KMS-11 (cell line): ENCODE results near the gene LNX2.

ENCODE experiments used
- H2AFZ ChIP-seq: fragments of 200-600 bp; sonication (generic); 2 replicates; pipeline ENCODE4 v1.6.1; 2016; ENCODE audit warnings: antibody characterized with exemption, mixed run types, low read depth
- H3K27ac ChIP-seq: fragments of 200-600 bp; sonication (generic); 2 replicates; pipeline ENCODE4 v1.6.1; 2016; ENCODE audit warnings: mild to moderate bottlenecking, mixed run types
- H3K27me3 ChIP-seq: fragments of 200-600 bp; sonication (generic); 2 replicates; pipeline ENCODE4 v1.6.1; 2017; ENCODE audit warnings: mild to moderate bottlenecking, low read depth, mixed run types, moderate library complexity; ENCODE audit not compliant: insufficient read depth
- H3K36me3 ChIP-seq: fragments of 200-600 bp; sonication (generic); 2 replicates; pipeline ENCODE4 v1.6.1; 2017; ENCODE audit warnings: mild to moderate bottlenecking, mixed run types; ENCODE audit not compliant: insufficient read depth
- H3K4me1 ChIP-seq: fragments of 200-600 bp; sonication (generic); 2 replicates; pipeline ENCODE4 v1.6.1; 2016; ENCODE audit warnings: mild to moderate bottlenecking, low read depth, mixed run types; ENCODE audit not compliant: poor library complexity, severe bottlenecking
- H3K4me2 ChIP-seq: fragments of 200-600 bp; sonication (generic); 2 replicates; pipeline ENCODE4 v1.7.0; 2016; ENCODE audit warnings: mild to moderate bottlenecking, mixed run types
- H3K4me3 ChIP-seq: fragments of 200-600 bp; sonication (generic); IDR thresholded peaks from 2 replicates; pipeline ENCODE4 v1.6.1; 2017; ENCODE audit warnings: low read depth, low read length, mixed read lengths; ENCODE audit not compliant: insufficient read depth
- H3K79me2 ChIP-seq: fragments of 200-600 bp; sonication (generic); 2 replicates; pipeline ENCODE4 v1.6.1; 2016; ENCODE audit warnings: low read depth, mixed run types; ENCODE audit not compliant: insufficient read depth
- H3K9ac ChIP-seq: fragments of 200-600 bp; sonication (generic); 2 replicates; pipeline ENCODE4 v1.6.1; 2016; ENCODE audit warnings: mild to moderate bottlenecking, mixed run types
- H4K20me1 ChIP-seq: fragments of 200-600 bp; sonication (generic); 2 replicates; pipeline ENCODE4 v1.6.1; 2016; ENCODE audit warnings: mild to moderate bottlenecking, mixed run types; ENCODE audit not compliant: insufficient read depth
- TF ChIP-seq, protein P1 (sequence below): fragments of 200-600 bp; sonication (generic); conservative IDR thresholded peaks from 2 replicates; pipeline ENCODE4 v1.6.1; 2017; ENCODE audit warnings: low read depth, mild to moderate bottlenecking, antibody characterized with exemption, low read length, moderate library complexity, mixed read lengths

Gene LNX2

DNA sequence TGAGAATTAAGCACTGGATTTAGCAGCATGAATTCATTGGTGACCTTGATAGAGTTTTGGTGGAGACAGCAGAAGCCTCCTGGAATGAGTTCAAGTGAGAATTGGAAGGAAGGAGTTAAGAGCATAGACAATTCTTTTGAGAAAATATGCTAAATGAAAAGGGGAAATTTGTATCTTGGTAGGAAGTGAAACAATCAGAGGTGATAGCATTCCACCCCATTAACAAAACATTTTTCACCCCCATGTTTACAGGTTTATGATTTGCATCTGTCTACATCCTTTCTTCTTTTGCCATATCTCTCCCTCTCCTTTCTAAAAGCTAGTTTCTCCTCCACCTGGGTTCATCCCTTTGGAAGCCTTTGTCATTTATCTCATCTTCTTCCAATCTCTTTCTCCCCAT is 27.5 kb downstream of the LNX2 start:
- TF ChIP-seq, protein P1, sequence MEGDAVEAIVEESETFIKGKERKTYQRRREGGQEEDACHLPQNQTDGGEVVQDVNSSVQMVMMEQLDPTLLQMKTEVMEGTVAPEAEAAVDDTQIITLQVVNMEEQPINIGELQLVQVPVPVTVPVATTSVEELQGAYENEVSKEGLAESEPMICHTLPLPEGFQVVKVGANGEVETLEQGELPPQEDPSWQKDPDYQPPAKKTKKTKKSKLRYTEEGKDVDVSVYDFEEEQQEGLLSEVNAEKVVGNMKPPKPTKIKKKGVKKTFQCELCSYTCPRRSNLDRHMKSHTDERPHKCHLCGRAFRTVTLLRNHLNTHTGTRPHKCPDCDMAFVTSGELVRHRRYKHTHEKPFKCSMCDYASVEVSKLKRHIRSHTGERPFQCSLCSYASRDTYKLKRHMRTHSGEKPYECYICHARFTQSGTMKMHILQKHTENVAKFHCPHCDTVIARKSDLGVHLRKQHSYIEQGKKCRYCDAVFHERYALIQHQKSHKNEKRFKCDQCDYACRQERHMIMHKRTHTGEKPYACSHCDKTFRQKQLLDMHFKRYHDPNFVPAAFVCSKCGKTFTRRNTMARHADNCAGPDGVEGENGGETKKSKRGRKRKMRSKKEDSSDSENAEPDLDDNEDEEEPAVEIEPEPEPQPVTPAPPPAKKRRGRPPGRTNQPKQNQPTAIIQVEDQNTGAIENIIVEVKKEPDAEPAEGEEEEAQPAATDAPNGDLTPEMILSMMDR: no peak
- Histone ChIP-seq H4K20me1 (no peaks in the 10 kb centered on the region), H3K27me3 (no peaks in the 10 kb centered on the region), H3K27ac (peak overlapping the region; percentile 46), H3K79me2 (peaks cover 23% of the 10 kb centered on the region; the same call in 1 of the 2 replicates), H3K36me3 (no peaks in the 10 kb centered on the region), H3K4me3 (no peak overlapping the region), H3K4me1 (peaks cover 65% of the 10 kb centered on the region), H3K4me2 (peak overlapping the region; percentile 40), H3K9ac (no peak overlapping the region), H2AFZ (no peak overlapping the region)

DNA sequence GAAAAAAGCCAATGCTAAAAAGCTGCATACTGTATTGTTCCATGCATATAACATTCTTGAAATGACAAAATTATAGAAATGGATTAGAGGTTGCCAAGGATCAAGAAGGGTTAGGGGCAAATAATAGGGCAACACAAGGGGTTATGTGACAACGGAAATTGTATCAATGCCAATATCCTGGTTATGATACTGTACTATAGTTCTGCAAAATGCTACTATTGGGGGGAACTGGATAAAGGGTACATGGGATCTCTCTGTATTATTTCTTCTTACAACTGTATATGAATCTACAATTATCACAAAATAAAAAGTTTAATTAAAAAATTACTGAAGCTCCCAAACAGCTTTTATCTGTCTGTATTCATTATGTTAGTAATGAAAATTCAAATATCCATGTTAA is 31.9 kb downstream of the LNX2 start:
- H2AFZ ChIP-seq: no peak overlapping the region
- no peaks in the 10 kb centered on the region for H3K27me3 ChIP-seq
- TF ChIP-seq, protein P1: no peak
- H3K79me2 ChIP-seq: peaks cover 5% of the 10 kb centered on the region; the same call in 1 of the 2 replicates
- H3K4me1 ChIP-seq: peaks cover 26% of the 10 kb centered on the region
- no peak overlapping the region for H3K4me3 ChIP-seq
- H3K9ac ChIP-seq: no peak overlapping the region
- no peak overlapping the region for H3K27ac ChIP-seq
- H4K20me1 ChIP-seq: no peaks in the 10 kb centered on the region
- no peak overlapping the region for H3K4me2 ChIP-seq
- H3K36me3 ChIP-seq: no peaks in the 10 kb centered on the region

- Histone ChIP-seq H4K20me1 (no peaks in the 10 kb centered on the region), H2AFZ (no peak overlapping the region), H3K4me1 (peaks cover 14% of the 10 kb centered on the region), H3K4me2 (no peak overlapping the region), H3K4me3 (no peak overlapping the region), H3K27ac (no peak overlapping the region), H3K27me3 (no peaks in the 10 kb centered on the region), H3K79me2 (peaks cover 7% of the 10 kb centered on the region; the same call in 1 of the 2 replicates), H3K9ac (no peak overlapping the region), H3K36me3 (no peaks in the 10 kb centered on the region)
- TF ChIP-seq, protein P1: no peak
These were observed 33.1 kb downstream of the LNX2 start for GRCh38 chr13:27587095-27587746.

GRCh38 chr13:27583645-27584044 is 36.7 kb downstream of the LNX2 start:
- Histone ChIP-seq H3K79me2 (peaks cover 7% of the 10 kb centered on the region; the same call in 1 of the 2 replicates), H3K36me3 (no peaks in the 10 kb centered on the region), H3K27ac (no peak overlapping the region), H4K20me1 (no peaks in the 10 kb centered on the region), H2AFZ (no peak overlapping the region), H3K4me2 (no peak overlapping the region), H3K9ac (no peak overlapping the region), H3K27me3 (no peaks in the 10 kb centered on the region), H3K4me1 (no peaks in the 10 kb centered on the region), H3K4me3 (no peak overlapping the region)
- TF ChIP-seq, protein P1: no peak
